ENCODE data around the gene APOBEC3H. TPM values are rescaled to one million over a fixed set of nuclear protein-coding genes. Genes with fewer than 3 reads are reported as not detected.

APOBEC3H gene
- total and polyA plus RNA-seq, 9 of the 15 experiments (the other 6 are each of a cell fraction or from before 2014, with no cell fraction given): 0.10 to 0.21 TPM; not detected in 7

DNA sequence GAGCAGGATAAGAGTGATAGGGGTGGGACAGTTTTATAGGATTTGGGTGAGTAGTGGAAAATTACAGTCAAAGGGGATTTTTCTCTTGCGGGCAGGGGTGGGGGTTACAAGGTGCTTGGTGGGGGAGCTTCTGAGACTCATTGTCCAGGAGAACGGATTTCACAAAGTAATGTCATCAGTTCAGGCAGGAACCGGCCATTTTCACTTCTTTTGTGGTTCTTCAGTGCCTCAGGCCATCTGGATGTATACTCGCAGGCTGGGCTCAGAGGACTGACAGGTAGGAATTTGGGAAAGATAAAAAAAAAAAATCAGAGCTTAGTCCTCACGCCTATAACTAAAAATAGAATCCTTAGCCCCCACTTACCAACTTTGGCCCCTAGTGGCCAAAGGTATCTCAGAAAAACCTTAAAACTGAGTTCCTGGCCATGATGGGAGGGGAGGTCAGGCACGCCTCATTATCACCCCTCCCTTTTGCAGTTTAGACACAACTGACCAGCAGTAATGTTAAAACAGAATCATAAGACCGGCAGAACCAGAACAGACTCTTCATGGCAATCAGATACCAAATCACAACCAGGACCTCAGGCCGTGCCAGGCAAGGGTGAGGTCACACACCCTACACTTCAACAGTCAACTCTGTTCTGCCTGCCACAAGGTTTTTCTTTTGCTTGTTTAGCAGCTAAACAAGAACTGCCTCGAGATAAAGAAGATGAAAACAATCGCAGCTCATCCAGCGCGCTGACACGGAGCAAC, 28.8 kb upstream of the APOBEC3H start (continued):
- TF ChIP-seq, protein P1, sequence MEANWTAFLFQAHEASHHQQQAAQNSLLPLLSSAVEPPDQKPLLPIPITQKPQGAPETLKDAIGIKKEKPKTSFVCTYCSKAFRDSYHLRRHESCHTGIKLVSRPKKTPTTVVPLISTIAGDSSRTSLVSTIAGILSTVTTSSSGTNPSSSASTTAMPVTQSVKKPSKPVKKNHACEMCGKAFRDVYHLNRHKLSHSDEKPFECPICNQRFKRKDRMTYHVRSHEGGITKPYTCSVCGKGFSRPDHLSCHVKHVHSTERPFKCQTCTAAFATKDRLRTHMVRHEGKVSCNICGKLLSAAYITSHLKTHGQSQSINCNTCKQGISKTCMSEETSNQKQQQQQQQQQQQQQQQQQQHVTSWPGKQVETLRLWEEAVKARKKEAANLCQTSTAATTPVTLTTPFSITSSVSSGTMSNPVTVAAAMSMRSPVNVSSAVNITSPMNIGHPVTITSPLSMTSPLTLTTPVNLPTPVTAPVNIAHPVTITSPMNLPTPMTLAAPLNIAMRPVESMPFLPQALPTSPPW (CRISPR knock-in tag; IDR thresholded peaks at IDR 0.05): no peak
- TF ChIP-seq IFI16 (CRISPR knock-in tag; IDR thresholded peaks at IDR 0.05) (no peak), CSDE1 (IDR thresholded peaks at IDR 0.05) (no peak), ZNF75A (CRISPR knock-in tag; IDR thresholded peaks at IDR 0.05) (no peak), SREBF2 (CRISPR knock-in tag; IDR thresholded peaks at IDR 0.05) (no peak), PYGO2 (tag; IDR thresholded peaks at IDR 0.05) (no peak)
- TF ChIP-seq, protein P2, sequence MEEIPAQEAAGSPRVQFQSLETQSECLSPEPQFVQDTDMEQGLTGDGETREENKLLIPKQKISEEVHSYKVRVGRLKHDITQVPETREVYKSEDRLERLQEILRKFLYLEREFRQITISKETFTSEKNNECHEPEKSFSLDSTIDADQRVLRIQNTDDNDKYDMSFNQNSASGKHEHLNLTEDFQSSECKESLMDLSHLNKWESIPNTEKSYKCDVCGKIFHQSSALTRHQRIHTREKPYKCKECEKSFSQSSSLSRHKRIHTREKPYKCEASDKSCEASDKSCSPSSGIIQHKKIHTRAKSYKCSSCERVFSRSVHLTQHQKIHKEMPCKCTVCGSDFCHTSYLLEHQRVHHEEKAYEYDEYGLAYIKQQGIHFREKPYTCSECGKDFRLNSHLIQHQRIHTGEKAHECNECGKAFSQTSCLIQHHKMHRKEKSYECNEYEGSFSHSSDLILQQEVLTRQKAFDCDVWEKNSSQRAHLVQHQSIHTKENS (CRISPR knock-in tag; IDR thresholded peaks at IDR 0.05): no peak
- TF ChIP-seq, protein P3, sequence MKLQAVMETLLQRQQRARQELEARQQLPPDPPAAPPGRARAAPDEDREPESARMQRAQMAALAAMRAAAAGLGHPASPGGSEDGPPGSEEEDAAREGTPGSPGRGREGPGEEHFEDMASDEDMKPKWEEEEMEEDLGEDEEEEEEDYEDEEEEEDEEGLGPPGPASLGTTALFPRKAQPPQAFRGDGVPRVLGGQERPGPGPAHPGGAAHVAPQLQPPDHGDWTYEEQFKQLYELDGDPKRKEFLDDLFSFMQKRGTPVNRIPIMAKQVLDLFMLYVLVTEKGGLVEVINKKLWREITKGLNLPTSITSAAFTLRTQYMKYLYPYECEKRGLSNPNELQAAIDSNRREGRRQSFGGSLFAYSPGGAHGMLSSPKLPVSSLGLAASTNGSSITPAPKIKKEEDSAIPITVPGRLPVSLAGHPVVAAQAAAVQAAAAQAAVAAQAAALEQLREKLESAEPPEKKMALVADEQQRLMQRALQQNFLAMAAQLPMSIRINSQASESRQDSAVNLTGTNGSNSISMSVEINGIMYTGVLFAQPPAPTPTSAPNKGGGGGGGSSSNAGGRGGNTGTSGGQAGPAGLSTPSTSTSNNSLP (IDR thresholded peaks at IDR 0.05; ENCODE audit: borderline replicate concordance, low read depth, low read length): no peak

Data from K562 (cell line).